Stomach (tissue), 4 donors: ENCODE results near the gene STAC3.

Source experiments
- POLR2A ChIP-seq, 4 donors: fragments of 450-650 bp; IDR thresholded peaks; one replicate each; pipeline ENCODE4 v1.6.1; 2016; ENCODE audit warnings: antibody characterized with exemption in 4 of 4, control low read depth in 2 of 4, mild to moderate bottlenecking in 1 of 4, moderate library complexity in 1 of 4
- TF ChIP-seq, protein P1 (sequence below), 7 experiments: fragments of 450-650 bp in 4 of 7; fragments of 200-600 bp in 3 of 7; sonication (generic) in 3 of 7; IDR thresholded peaks; one replicate each; pipeline ENCODE4 v1.5.1; 2016 to 2019; ENCODE audit warnings: antibody characterized with exemption in 7 of 7, control low read depth in 2 of 7, mild to moderate bottlenecking in 1 of 7

DNA sequence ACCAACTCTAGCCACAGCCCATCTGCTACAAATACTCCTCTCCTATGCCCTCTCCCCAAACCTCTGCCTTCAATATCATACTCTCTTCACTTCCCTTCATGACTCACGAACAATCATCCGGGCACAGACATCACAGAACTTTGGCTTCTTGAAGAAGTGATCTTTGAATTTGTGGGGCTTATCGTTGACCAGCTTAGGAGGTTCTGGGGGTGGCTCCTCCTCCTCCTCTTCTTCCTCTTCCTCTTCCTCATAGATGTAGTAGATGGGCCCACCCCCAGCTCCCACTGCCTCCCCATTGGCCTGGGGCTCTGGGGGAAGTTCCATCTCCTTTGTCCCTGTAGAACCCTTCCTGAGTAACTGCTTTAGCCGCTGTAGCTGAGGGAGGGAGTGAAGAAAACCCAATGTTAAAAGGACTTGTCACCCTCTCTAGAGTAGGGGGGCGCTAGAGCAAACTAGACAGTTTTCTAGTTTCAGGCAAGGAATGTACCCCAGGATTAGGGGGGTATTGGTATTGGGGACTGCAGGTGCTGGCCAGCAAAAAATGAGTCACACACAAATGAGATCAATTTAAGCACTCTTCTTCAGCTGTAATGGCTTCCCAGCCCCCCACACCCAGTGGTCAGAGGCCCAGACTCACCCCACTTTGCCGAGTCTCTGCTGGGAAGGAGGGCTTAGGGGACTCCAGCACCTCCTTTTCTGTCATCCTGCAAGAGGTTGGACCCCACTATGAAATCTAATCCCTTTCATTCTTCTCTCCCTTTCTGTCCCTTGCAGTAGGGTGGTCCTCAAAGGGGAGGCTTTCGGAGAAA lies 1.8 kb downstream of the STAC3 start:
- TF ChIP-seq POLR2A (IDR thresholded peaks at IDR 0.05), result no peak
- TF ChIP-seq, protein P1, sequence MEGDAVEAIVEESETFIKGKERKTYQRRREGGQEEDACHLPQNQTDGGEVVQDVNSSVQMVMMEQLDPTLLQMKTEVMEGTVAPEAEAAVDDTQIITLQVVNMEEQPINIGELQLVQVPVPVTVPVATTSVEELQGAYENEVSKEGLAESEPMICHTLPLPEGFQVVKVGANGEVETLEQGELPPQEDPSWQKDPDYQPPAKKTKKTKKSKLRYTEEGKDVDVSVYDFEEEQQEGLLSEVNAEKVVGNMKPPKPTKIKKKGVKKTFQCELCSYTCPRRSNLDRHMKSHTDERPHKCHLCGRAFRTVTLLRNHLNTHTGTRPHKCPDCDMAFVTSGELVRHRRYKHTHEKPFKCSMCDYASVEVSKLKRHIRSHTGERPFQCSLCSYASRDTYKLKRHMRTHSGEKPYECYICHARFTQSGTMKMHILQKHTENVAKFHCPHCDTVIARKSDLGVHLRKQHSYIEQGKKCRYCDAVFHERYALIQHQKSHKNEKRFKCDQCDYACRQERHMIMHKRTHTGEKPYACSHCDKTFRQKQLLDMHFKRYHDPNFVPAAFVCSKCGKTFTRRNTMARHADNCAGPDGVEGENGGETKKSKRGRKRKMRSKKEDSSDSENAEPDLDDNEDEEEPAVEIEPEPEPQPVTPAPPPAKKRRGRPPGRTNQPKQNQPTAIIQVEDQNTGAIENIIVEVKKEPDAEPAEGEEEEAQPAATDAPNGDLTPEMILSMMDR (IDR thresholded peaks at IDR 0.05), result no peak
